Pons (tissue), 1 donor: ENCODE data around the gene KCNC4.

Experiments
- DNase-seq: peaks from one replicate; pipeline ENCODE4 v3.0.0-alpha.2; 2016; ENCODE audit warnings: low spot score

Gene KCNC4

DNA sequence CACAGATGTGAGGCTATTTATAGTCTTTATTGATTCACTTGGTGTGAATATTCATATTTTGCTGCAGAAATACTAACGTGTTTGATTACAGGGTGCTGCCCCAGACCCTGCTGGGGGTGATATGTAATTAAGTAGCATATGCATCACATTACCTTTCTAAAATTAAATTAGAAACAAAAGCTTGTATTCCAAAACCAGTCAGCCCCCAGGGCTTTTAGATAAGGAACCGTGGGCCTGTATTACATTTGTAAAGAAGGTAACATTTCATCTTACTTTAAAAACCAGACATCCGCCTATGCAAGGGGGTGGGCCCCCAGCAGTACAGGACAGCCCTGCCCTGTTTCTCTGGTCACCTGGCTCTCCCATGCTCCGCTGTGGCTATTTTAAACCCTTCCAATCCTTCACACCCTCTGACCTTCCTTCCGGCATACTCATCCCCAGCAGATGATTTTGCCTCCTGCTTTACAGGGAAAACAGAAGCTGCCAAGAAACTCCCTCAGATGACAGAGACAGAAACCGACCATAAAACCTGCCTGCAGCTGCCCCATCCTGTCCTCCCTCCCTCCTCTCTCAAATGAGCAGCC is 22.0 kb upstream of the KCNC4 start:
- DNase-seq = no peak

DNA sequence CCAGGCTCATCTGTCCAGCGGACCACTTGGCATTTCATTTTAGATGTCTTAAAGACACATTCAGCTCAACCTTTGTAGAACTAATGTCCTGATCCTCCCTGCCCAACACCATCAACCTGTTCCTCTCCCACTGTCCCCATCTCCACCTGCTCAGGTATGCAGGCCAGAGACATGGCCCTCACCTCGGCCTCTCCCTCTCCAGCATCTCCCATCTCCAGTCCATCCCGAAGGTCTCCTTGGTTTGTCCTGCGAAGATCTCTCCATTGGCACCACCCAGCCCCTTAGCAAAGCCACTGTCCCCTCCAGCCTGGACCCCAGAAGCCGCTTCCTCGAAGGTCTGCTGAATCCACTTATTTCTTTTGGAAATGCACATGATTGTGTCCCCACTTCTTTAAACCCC is 20.9 kb upstream of the KCNC4 start:
- no peak for DNase-seq

DNA sequence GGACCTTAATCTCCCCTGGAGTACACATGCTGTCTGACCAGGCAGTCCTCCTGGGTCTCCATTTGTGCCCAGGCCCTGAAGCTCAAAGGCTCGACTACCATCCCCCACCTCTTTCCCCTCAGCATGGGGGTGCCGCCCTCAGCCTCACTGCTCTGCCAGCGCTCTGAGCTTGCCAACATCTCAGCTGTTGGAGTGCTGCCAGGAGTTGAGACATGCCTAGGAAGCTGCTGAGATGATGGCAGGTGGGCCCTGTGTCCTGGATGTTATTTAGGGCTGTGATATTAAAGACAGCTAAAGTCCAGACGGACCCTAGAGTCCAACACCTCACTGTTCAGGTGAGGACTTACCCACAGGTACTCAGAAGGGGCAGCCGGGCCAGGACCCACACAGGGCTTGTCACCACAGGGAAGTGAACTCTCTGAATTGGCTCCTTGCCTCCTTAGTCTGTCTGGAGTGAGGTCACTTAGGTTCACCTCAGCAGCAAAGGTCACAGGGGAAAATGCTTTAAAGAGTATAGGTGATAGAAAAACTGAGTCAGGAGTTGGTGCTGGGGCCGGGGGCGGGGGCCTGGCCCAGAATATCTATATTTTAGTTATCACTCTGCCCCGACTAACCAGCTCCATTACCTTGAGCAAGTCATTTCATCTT is 19.7 kb upstream of the KCNC4 start:
- DNase-seq = no peak

DNA sequence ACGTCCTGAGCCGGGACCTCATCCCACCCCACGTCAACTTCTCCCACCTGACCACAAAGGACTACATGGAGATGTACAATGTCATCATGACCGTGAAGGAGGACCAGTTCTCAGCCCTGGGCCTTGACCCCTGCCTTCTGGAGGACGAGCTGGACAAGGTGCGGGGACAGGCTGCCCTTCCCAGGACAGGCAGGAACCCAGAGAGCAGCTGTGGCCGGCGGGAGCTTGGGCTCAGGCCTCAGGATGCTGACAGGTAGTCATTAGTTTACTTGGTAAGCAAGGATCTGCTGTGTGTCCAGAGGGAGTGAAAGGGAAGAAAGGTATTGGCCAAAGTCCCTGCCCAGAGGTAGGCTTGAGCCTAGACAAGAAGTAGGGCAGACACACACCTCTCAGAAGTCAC is 17.6 kb upstream of the KCNC4 start:
- no peak for DNase-seq

DNA sequence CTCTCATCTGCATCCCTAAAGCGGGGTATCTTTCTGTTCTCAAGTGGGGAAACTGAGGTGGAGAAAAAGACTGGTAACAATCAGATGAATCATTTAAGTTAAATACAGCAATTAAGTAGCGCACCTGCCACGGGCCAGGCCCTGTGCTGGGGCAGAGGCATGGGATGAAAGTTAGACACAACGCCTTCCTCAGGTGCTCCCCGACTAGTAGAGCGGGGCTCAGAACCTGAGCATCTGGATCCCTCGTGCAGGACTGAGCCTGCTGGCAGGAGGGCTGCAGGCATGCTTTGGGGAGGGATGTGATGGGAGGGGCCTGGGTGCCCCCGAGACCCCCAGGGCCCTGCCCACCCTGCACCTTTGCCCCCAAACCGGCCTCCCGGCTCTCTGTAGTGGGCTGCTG is 14.9 kb upstream of the KCNC4 start:
- no peak for DNase-seq

DNA sequence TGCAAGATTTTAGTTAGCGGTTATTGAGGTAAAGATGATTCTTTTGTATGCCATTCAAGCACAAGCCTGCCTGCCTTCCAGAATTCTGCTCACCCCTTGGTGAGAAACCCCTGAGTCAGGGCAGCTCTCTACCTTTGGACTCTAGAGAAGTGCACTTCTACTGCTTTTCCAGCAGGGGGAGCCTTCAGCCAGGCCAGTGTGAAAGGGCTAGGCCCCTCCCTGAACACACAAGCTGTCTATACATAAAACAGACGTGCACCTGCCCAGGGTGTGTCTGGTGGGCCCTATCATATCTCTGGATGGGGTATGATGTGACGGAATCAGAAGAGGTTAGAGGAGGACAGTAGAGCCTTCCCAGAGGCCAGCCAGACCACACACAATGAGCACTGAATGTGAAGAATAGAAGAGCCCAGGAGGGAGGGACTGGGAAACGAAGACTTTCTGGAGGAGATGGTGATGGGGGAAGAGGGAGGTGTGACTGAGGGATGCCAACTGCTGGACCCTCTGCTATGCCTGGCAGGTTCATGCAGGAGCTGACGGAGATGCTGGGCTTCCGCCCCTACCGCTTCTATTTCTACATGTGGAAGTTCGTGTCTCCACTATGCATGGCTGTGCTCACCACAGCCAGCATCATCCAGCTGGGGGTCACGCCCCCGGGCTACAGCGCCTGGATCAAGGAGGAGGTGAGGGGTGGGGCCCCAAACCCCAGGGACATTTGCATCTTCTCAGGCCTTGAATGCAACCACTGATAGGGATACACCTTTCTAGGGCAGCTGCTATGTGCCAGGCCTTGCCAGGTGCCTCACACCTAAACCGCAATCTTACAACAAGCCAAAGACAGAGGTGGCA is 13.0 kb upstream of the KCNC4 start:
- peak; percentile 39 for DNase-seq

DNA sequence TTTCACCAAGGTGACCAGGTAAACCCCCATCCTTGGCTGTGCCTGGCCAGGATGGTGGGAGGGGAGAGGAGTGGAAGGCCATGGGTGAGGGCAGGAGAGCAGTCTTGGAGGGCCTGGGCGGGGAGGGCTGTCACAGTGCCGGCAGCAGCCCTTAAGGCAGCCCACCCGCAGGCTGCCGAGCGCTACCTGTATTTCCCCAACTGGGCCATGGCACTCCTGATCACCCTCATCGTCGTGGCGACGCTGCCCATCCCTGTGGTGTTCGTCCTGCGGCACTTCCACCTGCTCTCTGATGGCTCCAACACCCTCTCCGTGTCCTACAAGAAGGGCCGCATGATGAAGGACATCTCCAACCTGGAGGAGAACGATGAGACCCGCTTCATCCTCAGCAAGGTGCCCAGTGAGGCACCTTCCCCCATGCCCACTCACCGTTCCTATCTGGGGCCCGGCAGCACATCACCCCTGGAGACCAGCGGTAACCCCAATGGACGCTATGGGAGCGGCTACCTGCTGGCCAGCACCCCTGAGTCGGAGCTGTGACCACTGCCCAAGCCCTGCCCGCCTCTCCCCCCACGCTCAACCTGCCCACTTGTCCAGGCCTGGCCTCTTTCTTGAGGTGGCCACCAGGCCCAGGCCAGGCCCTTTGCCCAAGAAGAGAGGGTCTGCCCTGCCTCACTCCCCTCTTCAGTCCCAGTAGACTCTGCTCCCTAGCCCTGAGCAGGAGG is 12.0 kb upstream of the KCNC4 start:
- no peak for DNase-seq

DNA sequence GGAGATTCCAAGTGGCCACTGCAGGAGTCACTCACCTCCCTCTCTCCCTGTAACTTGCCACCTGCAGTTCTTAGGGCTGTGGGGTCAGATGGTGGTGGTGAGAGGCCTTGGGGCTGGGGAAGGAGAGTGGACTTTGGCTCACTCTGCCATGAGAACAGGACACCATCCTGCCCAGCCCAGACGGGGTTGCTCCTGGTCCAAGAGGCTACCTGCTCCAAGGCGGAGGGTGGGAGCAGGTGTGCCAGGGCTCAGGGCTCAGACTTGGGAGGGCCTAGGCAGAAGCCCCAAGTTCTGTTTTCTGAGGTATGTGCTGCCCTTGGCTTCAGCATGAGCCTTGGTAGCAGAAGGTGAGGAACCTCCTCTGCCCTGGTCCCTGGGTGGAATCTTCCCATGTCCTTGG is 11.4 kb upstream of the KCNC4 start:
- no peak for DNase-seq

DNA sequence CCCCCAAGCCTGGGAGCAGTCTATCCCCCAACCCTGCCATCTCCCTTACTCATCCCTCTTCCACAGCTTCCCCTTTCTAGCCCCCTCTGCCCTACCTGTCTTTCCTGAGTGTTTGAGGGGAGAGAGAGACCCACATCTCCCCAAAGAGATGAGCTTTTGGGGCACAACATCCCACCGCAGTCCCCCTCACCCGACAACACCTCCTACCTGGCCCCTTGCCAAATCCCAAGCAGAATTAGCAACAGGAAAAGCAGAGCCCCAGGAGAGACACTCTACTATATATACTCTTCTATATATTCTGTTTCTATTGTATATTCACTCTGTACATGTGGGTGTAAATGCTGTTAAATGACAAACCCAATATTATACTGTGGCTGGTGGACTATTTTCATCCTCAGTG is 9.9 kb upstream of the KCNC4 start:
- no peak for DNase-seq

DNA sequence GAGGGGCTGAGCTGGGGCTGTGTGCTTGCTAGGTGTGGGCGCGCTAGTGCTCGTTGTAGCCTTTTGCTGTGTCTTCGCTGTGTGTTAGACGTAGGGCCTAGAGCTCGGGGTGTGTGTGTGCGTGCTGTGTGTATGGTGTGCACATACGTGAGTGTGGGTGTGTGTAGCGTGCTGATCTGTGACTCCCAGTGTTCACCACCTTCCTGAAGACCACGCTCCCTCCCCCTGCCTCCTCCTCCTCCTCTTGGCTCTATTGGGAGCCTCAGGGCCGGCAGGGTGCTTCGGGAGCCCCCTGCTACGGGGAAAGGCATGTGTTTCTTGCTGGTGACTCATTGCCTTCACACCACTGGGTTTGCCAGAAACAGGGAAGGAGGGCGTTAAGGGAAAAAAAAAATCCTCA is 9.4 kb upstream of the KCNC4 start:
- no peak for DNase-seq

DNA sequence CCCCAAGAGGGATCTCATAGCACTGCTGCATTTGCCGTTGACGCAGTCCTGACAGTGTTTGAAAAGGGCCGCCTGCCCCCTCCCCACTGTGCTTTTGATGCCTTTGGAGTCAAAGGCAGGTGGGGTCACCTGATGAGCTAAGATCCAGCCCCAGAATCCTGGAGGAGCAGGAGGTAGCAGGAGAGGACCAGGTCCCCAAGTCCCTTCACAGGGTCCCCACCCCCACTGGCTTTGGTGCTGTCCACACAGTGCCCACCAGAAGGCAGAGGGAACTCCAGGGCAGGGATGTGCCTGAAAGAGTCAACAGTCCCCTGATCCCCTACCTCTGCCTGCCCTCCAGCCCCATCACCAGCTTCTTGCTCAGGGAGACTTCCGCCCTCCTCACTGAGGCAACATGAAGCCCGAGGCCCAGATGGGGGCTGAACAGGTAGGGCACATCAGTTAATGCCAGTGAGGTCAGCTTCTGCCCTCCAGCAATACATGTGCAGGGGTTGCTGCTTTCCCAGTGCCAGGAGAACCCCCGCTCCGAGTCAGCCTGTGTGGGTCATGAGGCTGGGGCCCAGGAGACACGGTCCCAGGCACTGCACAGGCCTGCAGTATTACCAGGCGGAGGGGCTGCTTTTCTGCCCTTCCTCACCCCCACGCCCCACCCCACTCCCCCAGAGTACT is 8.8 kb upstream of the KCNC4 start:
- no peak for DNase-seq

DNA sequence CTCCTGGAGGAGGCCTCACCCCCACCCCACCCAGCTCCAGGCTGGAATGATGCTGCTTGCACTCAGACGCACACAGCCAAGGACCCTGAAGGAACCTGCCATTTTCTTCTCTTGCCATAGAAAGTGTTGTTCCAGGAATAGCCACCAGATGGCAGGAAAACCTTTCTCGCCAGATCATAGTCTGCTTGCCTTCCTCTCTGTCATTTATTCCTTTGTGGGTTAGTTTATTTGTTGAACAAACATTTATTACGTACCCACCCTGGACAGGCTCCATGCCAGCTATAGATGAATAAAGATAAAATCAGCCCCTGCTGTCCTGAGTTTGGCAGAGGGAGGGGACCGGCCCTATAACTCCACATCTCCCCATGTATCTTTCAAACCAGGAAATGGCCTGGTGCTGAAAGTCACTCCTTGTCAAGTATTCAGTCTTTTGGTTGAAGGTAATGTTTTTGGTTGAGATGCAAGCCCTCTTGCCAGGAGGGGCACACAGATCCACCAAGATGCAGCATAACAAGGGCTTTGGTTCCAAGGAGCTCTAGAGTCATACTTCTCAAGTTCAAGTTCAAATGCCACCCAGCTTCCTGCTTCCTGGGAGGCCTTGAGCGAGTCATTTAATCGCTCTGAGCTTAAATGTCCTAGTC is 7.0 kb upstream of the KCNC4 start:
- peak; percentile 69 for DNase-seq

DNA sequence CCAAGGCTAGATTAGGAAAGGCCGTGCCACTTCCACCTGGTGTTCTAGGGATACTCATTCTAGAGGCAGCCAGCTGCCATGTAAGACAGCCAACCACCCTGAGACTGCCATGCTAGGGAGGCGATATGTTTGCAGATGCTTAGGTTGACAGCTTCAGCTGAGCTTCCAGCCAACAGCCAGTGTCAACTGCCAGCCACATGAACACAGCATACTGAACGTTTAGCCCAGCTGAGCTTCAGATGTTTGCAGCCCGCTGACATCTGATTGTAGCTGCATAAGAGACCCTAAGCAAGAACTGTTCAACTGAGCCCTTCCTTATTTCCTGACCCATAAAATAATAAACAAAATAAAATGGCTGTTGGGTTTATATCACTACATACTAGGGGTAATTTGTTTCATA is 5.0 kb upstream of the KCNC4 start:
- DNase-seq = no peak

DNA sequence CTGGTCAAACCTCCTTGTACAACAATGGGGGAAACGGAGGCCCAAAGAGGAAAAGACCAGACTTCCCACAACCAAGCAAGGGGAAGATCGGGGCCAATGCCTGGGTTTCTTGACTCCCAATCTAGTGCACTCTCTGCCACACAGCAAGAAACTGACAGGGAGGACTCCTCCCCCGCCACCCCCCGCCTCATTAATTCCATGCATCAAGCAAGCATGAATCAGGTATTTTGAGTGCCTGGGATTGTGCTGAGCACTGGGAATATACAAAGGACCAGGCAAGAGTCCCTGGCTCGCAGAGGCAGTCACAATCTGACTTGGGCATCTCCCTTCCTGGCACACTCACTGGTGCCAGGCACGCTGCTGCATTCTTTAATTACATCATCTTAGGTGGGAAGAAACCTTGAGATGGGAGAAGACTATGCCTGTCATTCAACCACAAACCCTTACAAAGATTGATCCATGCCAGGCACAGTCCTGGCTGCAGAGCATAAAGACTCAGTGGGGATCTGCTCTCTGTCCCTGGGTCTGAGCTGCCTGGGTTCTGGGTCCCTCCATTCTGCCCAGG is 4.4 kb upstream of the KCNC4 start:
- no peak for DNase-seq

DNA sequence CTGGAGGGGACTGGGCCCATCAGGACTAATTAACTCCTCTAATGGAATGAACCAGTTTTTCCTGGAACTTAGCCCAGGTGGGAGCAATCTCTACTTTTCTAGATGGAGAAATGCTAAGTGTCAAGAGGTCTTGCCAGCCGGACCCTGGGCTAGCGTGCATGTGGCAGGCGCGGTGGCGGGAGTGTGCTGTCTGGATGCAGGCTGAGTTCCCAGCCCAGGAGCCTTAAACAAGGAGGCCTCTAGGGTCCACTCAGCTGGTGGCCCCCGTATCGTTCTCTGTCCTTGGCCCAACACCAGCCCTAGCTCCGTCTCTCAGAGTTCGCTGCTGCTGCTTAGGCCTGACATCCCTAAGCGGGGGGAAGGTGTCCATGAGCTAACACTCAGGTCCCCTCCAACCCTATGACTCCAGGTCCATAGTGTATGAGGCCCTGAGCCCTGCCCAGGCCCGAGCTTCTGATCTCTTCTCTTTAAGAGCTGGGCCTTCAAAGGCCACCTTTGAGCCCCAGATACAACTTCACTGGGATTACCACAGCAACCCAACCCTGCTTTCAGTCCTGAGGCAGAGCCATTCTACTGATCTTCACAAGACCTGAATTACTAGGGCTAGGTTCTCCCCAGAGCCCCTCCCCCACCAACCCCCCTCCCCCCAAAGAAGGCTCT is 3.7 kb upstream of the KCNC4 start:
- no peak for DNase-seq

DNA sequence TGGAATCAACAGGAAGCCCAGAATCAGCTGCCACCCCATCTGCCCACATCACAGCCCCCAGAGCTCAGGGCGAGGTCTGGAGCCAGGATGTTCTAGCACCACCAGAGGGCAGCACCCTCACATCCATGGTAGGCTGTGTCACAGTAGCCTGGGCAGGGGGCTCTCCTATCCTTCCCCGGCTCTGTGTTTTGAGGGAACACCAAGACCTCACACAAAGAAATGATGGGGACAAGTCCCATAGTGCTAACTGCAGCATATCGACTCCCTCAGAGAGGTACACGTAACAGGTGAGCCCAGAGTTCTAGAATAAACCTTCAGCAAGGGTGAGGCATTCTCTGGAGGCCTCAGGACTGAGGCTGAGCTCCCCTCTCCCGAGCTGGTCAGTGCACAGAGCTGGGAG is 2.3 kb upstream of the KCNC4 start:
- DNase-seq = peak; percentile 46

DNA sequence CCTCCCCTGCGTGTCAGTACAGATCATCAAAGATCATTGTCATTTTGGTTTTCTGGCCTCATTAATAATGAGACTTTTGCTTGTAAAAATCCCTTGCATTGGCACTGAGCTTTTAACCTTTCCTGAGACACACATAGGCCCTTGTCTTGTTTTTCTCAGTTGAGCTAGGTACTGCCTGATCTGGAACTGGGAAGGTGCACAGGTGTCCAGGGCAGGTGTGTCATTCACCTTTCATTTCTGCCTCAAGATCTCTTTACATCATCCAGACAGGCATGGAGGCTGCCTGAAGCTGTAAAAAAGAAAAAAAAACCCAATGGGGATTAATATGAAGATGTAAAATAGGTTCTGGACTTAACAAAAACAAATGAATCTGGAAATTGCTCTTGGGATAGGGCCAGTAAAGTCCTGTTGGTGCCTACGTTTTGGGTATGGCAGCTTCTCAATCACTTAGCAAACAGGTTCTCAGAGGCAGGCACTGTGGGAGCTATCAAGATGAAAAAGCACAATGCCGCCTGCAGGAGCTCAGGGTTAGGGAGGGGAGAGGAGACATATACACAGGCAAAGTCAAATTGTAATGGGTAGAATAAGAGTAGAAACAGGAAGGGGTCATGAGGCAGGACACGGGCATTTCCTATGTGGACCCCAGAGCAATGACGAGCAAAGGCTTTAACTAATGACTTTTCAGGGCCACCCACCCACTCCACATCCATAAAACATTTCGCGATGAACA is 1.0 kb upstream of the KCNC4 start:
- DNase-seq = no peak

DNA sequence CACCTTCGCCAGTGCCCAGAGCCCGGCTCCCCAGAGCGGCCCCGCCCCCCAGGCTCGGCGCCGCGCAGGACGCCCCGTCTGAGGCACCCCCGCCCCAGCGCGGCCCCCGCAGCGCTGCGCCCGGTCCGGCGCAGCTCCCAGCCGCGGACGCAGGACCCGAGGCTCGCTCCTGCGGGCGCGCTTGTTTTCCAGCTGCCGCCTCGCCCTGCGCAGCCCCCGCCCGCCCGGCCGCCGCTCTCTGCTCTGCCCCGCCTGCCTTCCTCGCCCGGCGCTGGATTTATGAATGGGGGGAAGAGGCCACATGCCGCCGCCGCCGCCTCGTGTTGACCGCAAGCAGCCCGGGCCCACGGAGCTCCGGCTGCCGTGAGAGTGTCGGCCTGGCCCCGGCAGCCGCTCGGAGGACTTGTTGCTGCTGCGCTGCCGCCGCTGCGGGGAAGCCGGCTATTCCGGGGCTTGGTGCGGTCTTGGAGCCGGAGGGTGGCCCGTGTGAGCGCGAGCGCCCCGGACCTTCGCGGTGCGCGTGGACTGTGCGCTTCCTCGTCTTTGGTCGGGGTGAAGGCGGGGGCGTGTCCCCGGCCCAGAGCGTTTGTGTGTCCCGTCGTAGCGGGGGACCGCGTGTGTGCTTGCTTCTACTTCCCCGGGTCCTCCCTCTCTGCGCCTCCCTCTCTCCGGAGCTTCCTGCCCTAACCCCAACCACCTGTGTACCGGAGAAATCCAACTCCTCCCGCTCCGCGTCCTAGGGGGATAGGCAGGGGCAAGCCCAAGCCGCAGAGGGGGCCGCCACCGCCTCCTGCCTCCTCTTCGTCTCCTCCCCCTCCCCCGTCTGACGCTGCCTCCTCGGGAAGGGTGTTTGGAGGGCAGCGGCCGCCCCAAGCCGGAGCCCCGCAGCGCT is 736 bp downstream of the KCNC4 start:
- no peak for DNase-seq
